Measurements from ENCODE around the gene CLEC11A.

The CLEC11A gene

GRCh38 chr19:50723069-50723468 is at the start of gene CLEC11A:
TSS of gene CLEC11A (plus strand) at chr19:50723364. CDS start at chr19:50723526, 162 bp downstream.
- DNase-seq: no peak

- no peak for DNase-seq
Measured at GRCh38 chr19:50676625-50677197, 46.5 kb upstream of the CLEC11A start.

- no peak for DNase-seq
Measured at GRCh38 chr19:50677636-50678035, 45.5 kb upstream of the CLEC11A start.

DNA sequence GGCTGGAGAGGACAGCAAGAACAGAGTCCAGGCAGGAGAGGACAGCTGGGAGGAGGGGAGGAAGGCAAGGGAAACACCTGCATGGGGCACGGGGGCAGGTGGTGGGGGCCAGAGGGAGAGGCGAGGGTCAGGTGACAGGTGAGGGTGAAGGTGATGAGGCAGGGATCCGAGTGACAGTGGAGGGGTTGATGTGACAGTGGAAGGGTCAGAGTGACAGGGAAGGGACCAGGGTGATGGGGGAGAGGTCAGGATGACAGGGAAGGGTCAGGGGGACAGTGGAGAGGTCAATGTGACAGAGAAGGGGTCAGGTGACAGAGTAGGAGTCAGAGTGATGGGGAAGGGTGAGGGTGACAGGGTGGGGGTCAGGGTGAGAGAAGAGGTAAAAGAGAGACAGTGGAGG is 44.8 kb upstream of the CLEC11A start:
- no peak for DNase-seq

DNA sequence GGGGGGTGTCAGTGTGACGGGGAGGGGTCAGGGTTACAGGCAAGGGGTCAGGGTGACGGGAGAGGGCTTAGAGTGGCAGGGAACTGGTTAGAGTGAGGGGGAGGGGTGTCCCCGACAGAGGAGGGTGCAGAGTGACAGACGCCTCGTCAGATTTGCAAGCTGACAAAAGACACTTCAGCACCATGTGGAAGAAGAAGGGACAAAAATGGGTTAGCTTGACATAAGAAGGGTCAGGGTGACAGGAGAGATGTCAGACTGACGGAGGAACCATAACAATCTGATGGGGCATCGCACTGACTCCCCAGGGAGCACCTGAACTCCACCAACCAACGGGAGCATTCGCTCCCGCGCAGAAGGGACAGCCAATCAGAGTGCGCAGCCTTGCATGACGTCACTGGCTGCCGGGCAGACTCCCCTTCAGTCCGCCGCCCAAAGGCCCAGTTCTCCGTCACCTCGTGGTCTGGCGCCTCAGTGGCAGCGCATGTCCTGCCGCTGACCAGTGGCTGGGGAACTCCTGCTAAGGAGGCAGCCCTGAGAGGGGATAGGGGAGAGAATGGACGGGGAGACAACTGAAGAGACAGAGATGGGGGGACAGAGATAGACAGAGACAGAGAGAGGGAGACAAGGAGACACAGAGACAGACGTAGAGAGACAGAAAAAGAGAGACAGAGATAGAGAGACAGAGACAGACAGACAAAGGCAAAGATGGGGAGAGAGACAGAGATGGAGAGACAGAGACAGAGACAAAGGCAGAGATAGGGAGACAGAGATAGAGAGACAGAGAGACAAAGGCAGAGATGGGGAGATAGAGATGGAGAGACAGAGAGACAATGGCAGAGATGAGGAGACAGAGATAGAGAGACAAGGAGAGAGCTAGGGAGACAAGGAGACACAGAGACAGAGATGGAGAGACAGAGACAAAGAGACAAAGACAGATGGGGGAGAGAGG is 43.7 kb upstream of the CLEC11A start:
- peak; percentile 33 for DNase-seq

DNA sequence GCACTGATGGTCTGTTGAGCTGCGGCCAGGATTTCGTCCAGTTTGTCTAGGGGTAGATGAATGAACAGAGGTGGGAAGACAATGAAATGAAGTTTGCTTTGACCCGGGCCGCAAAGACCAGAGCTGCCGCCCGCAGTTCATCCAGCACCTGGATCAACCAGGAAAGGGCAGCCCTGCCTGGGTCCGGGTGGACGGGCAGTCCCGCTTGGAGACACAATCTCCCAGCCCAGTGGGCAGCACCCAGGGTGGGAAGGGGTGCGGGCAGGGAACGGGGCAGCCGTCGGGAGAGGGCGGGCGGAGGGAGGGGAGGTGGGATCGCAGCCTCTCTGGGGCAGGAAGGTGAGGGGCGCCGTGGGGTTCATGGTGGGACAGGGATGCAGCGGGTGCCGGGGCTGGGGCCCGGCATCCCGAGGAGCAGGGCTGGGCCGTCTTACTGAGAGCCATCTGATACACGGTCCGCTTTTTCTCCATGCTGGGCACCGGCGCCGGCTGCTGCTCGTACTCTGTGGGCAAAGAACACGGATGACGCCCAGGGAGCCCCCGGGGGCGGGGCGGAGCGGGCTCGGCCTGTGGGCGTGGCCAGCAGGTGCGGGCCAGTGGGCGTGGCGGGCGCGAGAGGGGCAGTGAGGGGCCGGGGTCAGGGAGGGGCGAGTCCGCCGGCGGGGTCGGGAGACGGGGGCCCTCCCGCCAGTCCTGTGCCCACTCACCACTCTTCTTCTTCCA is 36.7 kb upstream of the CLEC11A start:
- DNase-seq: no peak

DNA sequence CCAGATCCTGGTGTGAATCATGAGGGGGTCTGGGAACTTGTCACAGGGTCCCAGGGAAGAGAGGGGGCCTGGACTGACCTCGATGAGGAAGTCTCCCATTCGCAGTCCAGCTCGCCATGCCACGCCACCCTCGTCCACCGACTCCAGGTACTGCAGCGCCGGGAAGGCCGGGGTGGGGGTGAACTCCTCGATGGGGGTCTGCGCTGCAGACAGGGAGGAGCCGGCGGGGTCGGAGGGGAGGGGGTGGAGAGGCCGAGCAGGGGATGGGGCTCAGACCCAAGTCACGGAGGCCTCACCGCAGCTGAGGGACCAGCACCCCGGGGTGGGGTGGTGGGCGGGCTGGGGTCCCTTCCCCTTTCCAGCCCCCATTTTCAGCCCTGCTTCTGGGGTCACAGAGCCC is 34.4 kb upstream of the CLEC11A start:
- no peak for DNase-seq

- no peak for DNase-seq
Measured at GRCh38 chr19:50690439-50690838, 32.7 kb upstream of the CLEC11A start.

DNA sequence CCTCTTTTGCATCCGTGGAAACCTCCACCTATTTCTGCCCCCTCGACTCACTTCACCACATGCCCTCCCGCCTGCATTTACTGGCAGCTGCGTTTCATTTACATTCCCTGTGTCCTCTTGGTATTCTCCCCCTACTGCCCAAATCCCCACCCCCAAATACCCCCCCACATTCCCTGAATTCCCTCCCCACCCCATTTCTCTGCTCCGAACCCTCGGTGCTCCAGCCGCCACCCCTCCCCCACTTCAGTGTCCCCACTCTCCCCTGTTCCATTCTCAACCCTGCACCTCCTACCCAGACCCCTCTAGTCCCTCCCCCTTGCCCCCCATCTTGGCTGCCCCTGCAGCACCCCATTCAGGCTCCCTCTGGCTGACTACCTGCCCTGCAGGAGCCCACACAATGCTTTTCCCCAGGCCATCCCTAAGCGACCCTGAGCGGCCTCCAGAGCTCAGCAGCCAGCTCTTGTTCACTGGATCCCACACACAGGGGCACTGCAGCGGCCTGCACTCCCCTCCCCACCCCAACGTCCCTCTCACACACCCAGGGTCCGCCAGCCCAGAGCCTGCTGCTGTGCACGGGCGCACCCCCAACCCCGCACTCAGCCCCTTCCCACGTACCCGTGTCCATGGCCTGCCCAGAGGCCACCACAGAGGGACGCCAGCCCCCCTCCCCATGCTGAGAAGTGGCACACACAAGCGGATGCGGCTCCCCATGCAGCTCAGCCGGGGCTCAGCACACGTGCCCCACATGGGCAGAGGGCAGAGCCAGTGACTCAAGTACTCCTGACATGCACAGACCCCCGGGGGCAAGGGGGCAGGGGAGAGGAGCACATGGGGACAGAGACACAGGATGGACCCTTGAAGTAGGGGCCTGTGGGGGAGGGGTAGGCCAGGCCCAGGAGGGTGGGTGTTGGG is 29.8 kb upstream of the CLEC11A start:
- no peak for DNase-seq

GRCh38 chr19:50694815-50695145 is 28.4 kb upstream of the CLEC11A start:
- no peak for DNase-seq

- no peak for DNase-seq
Measured at GRCh38 chr19:50695251-50696093, 27.7 kb upstream of the CLEC11A start.

- DNase-seq: no peak
Measured at GRCh38 chr19:50696094-50696483, 27.1 kb upstream of the CLEC11A start.

DNA sequence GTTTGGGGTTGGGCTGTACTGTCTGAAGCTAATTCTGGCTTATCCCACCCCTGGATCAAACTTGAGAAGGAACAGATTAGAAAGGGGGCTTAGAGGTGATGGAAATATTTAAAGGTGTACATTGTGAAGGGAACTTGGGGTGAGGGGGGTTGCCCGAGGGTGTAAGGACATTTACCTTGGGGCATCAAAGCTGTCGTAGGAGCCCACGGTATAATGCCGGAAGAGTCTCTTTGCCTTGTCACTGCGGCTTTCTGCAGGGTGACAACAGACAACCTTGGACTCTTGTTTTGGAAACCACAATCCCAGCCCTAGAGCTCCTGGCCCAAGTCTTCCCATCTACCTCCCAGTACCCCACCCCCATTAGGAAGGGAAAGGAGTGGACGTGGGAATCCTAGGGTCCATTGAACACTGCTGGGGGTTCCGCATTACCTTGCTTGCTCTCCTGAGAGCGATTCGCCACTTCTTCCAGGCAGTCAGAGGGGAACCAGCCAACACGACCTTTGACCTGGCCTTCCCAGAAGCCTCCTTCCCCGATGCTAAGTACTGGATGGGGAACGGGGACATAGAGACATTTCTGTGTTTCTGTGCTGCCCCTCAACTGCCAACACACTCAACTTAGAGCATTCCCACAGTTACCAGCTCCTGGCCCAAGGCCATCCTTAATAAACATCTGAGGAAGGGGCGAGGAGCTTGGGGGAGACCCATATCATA is 25.6 kb upstream of the CLEC11A start:
- no peak for DNase-seq

DNA sequence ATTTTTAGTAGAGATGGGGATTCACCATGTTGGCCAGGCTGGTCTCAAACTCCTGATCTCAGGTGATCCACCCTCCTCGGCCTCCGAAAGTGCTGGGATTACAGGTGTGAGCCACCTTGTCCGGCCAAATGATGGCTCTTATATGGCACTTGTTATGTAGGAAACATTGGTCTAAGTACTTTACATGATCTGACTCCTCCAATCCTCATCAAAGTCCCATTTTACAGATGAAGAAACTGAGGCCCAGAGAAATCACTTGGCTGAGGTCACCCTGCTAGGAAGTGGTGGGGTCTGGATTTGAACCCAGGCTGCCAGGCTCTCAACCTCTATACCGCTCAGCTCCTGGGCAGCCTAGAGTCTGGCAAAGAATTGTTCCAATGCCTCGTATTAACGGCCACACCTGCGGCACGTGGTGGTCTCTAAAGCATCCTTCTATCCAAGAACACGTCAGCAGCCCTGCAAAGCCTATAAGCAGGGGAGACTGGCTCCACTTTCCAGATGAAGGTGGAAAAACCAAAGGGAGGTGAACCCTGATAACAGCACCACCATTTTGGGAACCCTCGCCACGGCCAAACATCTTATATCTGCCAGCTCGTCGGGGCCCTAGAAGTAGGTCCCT is 21.7 kb upstream of the CLEC11A start:
- no peak for DNase-seq

DNA sequence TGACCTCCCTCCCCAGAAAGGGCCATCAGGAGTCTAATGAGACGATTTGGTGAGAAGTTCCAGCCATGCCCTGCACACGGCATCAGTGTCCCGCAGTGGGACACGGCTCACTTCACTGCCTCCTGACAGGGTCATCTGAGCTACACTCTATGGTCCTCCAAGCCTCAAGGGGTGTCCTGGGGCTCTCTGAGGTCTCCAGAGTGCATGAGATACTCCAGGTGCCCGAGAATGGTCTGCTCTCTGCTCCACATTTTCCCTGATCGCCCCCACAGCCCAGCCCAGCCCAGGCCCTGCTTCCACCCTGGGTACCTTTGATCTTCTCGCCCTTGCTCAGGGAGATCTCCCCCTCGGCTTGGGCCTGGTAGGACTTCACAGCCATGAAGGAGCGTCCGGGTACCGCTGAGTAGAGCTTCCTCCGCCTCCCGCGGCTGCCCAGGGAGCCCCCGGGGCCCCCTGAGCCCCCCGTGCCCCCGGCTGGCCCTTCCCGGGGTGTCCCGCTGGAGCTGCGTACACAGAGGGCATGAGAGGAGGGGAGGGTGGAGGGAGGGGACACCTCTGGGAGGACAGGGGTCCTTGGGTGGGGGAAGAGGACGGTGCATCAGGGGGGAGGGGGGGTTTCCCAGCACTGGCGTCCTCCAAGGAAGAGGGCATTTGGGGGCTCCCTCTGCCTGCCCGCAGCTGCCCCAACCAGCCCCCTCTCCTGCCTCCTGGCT is 20.9 kb upstream of the CLEC11A start:
- DNase-seq: no peak

- DNase-seq: no peak
Measured at GRCh38 chr19:50702871-50703829, 20.0 kb upstream of the CLEC11A start.

DNA sequence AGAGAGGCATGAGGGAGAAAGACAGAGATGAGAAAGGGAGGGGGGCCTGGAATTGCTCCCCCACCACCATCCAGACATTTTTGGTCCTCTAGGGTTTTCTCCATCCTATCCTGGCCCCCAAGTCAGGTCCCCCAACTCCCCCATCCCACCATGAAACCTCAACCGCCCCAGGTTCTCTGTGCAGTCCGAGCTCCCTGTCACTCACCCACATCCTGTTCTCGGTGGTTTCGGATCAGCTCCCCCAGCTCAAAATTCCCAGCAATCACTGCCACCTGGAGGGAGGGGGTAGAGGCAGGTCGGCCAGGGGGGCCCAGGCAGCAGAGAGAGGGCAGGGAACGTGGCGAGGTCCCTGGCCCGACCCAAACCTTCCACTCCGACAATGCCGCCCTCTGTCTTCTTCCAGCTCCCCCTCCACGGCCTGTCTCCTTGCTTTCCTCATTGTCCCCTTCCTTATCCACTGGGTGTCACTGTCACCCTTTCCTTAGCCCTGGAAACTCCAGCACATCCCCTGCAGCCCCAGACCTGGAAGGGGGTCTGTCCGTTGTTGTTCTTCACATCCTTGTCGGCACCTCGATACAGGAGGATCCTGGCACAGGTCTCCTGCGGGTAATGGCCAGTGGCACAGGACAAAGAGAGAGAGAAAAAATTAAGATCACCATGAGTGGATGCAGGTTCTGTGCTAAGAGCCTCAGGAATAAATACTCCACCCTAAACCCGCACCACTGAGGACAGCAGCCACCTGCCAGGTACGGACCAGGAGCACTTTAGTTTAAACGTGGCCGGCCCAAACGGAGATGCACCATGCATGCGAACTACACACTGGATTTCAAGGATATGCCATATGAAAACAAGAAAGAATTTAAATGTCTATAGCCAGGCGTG is 19.0 kb upstream of the CLEC11A start:
- DNase-seq: no peak
